HG03521 (cell line): ENCODE measurements around the gene EMX1.

Source experiments
- ATAC-seq: cut with Tn5 transposase; IDR thresholded peaks from one replicate; pipeline ENCODE4 v1.9.1; 2021; ENCODE audit warnings: mild to moderate bottlenecking, moderate library complexity; ENCODE audit not compliant: unreplicated experiment

EMX1 gene

GRCh38 chr2:72974436-72974754 is 57.1 kb downstream of the EMX1 start:
- ATAC-seq = no peak

GRCh38 chr2:72975017-72975416 is 57.7 kb downstream of the EMX1 start:
- ATAC-seq = no peak

GRCh38 chr2:72979896-72980295 is 62.6 kb downstream of the EMX1 start:
- ATAC-seq = no peak

DNA sequence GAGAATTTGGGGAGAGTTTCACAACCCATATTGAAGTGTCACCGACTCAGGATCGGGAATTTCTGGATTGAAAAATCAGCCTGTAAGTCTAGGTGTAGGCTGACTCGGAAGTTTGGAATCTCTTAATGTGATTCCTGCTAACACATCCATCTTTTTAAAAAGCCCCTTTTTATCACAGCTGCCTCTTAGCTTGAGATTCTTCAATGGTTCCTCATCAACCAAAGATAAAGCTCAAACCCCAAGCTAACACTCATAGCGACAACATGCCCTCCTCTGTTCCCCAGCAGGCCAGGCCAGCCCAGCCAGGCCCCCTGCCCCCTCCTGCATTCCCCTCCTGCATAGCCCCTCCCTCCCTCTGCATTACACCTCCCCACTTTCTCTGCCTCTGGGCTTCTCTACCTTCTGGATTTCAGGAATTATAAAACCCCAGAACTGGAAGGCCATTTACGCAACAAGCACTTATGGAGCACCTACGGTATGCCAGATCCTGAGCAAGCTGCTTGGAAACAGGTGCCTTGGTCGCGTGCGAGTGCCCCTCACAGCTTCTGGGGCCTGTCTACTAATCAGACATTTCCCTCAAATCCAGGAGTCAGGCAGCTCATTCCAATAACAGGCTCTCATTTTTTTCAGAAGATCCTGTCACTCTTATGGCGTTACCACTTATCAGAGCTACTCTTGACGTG is 63.4 kb downstream of the EMX1 start:
- no peak for ATAC-seq

GRCh38 chr2:72981536-72981935 is 64.2 kb downstream of the EMX1 start:
- ATAC-seq = no peak

DNA sequence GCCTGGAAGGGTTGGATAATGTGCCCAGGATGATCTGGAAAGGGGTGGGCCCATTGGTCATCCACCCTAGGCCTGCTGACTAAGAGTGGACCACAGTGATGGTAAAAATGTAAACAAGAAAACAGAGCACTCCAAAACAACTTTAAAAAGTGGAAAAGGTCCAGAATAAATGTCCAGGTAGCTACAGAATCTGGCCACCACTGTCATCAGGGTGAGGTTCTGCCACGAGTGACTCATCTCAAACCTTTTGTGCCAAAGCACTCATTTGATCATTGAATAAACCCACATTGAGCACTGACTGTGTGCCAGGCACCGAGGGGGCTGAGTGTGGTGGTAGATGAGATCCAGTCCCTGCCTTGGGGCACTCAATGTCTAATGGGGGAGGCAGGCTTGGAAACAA is 64.9 kb downstream of the EMX1 start:
- no peak for ATAC-seq

DNA sequence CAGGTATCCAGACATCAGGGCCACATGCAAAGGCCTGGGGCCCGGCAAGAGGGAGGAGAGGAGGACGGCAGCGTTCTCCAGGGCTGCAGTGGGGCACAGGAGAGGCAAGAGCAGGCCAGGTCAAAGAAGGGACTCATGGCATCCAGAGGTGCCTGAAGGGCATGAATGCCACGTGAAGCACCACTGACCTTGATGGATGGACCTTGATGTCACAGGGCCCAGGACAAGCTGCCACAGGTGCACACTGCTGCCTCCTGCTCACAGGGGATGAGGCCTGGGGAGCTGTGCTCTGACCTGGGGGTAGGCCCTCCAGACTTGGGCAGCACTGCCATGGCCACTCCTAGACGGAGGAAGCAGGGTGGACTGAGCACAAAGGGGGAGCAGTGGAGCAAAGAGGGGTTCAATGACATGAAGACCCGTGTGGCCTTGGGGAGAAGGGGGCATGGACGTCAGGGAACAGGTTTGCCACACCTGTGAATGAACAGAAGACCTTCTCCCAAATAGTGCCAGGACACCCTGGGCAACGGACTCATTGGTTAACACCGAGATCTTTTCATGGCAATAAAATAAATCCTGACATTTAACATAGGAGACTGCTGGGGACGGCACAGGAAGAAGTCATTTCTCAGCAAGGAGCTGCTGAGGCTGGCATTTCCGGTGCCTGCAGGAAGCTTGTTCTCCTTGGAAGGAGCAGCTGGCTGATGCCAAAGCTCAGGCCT is 65.6 kb downstream of the EMX1 start:
- no peak for ATAC-seq

DNA sequence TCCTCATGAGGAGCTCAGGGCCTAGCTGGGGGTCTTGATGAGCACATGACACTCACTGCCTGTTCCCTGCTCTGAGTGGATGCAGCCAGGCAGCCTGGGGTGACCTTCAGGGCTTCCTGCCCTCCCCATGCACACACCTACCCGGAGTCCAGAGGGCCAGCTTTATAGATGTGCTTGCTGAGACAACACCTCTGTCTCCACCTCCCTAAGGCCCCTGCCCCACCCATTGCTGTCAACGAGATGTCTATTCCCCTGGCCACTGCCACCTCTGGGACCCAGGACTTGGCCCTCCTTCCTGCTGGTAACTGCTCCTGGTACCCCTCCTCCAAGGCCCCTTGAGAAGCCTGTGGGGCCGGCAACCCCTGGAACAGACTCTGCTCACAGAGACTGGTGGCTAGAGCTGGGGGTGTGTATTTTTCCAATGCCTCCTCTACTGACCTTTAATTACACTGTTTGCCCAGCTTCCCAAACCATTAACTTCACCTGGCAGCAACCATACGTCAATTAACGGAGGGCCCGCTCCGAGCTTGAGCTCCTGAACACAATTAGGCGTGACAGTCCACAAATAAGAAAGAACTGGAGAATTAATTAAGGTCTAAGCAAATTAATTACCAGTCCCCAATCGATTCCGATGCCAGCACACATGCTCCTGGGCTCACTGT is 66.3 kb downstream of the EMX1 start:
- ATAC-seq = no peak

- ATAC-seq = no peak
Measured at GRCh38 chr2:72984172-72984671, 66.9 kb downstream of the EMX1 start.
